OCI-LY7 (cell line): ENCODE results near the gene ZNF799. TPM values are rescaled to one million over a fixed set of nuclear protein-coding genes. Genes with fewer than 3 reads are reported as not detected.
"Not testable (repeated sequence)": the region's sequence is repeated elsewhere in the genome, so short reads cannot be mapped to it uniquely, and the experiment has no call there.

ENCODE experiments used
- BruUV-seq: library from RNA; stranded (reverse); fragments of 400-500 nt; replicated peaks from 2 replicates; lab custom pipeline; 2021; lab: Mats Ljungman, UMichigan
- CTCF ChIA-PET: fragments of 300-600 bp; sonication (Branson Sonifier 250); formaldehyde crosslinking; loops from one replicate; lab custom pipeline; 2022; ENCODE audit warnings: antibody characterized with exemption; ENCODE audit not compliant: unreplicated experiment; lab: Charles Lee
- POLR2A ChIA-PET: fragments of 300-600 bp; sonication (Branson Sonifier 250); formaldehyde crosslinking; loops from one replicate; lab custom pipeline; 2022; ENCODE audit warnings: antibody characterized with exemption; lab: Charles Lee
- DNase-seq: peaks from one replicate; pipeline ENCODE4 v3.0.0-alpha.2; 2015; ENCODE audit warnings: low spot score
- H2AFZ ChIP-seq: fragments of 200-600 bp; sonication (generic), shearing (Covaris generic); 2 replicates; pipeline ENCODE4 v1.6.1; 2014; ENCODE audit warnings: mild to moderate bottlenecking, antibody characterized with exemption, low read length, moderate library complexity
- H3K27ac ChIP-seq: fragments of 200-600 bp; sonication (generic); 2 replicates; pipeline ENCODE4 v1.5.1; 2014; ENCODE audit warnings: mixed run types, low read depth, mild to moderate bottlenecking, moderate library complexity, low read length, inconsistent platforms; ENCODE audit not compliant: poor library complexity, severe bottlenecking
- H3K36me3 ChIP-seq: fragments of 200-600 bp; sonication (generic); 2 replicates; pipeline ENCODE4 v1.6.1; 2014; ENCODE audit warnings: mild to moderate bottlenecking, antibody characterized with exemption, low read length, moderate library complexity, mixed read lengths; ENCODE audit not compliant: insufficient read depth
- H3K4me1 ChIP-seq: fragments of 200-600 bp; sonication (generic); 2 replicates; pipeline ENCODE4 v1.5.1; 2014; ENCODE audit warnings: mild to moderate bottlenecking, low read length; ENCODE audit not compliant: insufficient read depth, poor library complexity, severe bottlenecking
- H3K4me2 ChIP-seq: fragments of 200-600 bp; sonication (generic); 2 replicates; pipeline ENCODE4 v1.6.1; 2014; ENCODE audit warnings: mild to moderate bottlenecking, low read length
- H3K4me3 ChIP-seq: fragments of 200-600 bp; sonication (generic); 2 replicates; pipeline ENCODE4 v1.5.1; 2014; ENCODE audit warnings: mild to moderate bottlenecking, low read depth, low read length; ENCODE audit not compliant: poor library complexity, severe bottlenecking
- H3K79me2 ChIP-seq: fragments of 200-600 bp; sonication (generic); 2 replicates; pipeline ENCODE4 v1.6.1; 2016; ENCODE audit warnings: low read depth, mild to moderate bottlenecking, low read length, moderate library complexity, mixed read lengths; ENCODE audit not compliant: insufficient read depth
- H3K9me2 ChIP-seq: fragments of 200-600 bp; sonication (generic); 2 replicates; pipeline ENCODE4 v1.6.1; 2016; ENCODE audit warnings: mild to moderate bottlenecking, low read length, mixed read lengths; ENCODE audit not compliant: insufficient read depth
- H3K9me3 ChIP-seq: fragments of 200-600 bp; sonication (generic); 2 replicates; pipeline ENCODE4 v1.6.1; 2014; ENCODE audit warnings: mild to moderate bottlenecking, mixed run types, low read length, mixed read lengths
- H4K20me1 ChIP-seq: fragments of 200-600 bp; sonication (generic); 2 replicates; pipeline ENCODE4 v1.6.1; 2014; ENCODE audit warnings: mild to moderate bottlenecking, antibody characterized with exemption, low read length, moderate library complexity, mixed read lengths; ENCODE audit not compliant: insufficient read depth
- EZH2phosphoT487 ChIP-seq: fragments of 200-600 bp; sonication (generic); IDR thresholded peaks from 2 replicates; pipeline ENCODE4 v1.6.1; 2018; ENCODE audit warnings: low read depth, borderline replicate concordance, mild to moderate bottlenecking, mixed run types, antibody characterized with exemption, low read length, moderate library complexity, mixed read lengths
- intact Hi-C: fragments of 100-400 bp; cut with micrococcal nuclease; formaldehyde crosslinking; loops from one replicate; pipeline ENCODE4 v1.10.0; 2022; ENCODE audit not compliant: unreplicated experiment
- total RNA-seq, 2 experiments: library from RNA; depleted of rRNA in 1 of 2; stranded (reverse); fragments of >200 nt in 1 of 2; shearing (Covaris generic) in 1 of 2; gene quantifications; 2 replicates each; pipeline ENCODE4 v1.2.3, GENCODE V29; 2014 to 2022
- TF ChIP-seq, protein P1 (sequence below): fragments of 200-600 bp; sonication (generic); conservative IDR thresholded peaks from 2 replicates; pipeline ENCODE4 v1.5.1; 2014; ENCODE audit warnings: mild to moderate bottlenecking, antibody characterized with exemption, low read length, moderate library complexity, mixed read lengths

ZNF799 gene
- total RNA-seq, 2 experiments from 2014 or later = 6.2 to 8.1 TPM

DNA sequence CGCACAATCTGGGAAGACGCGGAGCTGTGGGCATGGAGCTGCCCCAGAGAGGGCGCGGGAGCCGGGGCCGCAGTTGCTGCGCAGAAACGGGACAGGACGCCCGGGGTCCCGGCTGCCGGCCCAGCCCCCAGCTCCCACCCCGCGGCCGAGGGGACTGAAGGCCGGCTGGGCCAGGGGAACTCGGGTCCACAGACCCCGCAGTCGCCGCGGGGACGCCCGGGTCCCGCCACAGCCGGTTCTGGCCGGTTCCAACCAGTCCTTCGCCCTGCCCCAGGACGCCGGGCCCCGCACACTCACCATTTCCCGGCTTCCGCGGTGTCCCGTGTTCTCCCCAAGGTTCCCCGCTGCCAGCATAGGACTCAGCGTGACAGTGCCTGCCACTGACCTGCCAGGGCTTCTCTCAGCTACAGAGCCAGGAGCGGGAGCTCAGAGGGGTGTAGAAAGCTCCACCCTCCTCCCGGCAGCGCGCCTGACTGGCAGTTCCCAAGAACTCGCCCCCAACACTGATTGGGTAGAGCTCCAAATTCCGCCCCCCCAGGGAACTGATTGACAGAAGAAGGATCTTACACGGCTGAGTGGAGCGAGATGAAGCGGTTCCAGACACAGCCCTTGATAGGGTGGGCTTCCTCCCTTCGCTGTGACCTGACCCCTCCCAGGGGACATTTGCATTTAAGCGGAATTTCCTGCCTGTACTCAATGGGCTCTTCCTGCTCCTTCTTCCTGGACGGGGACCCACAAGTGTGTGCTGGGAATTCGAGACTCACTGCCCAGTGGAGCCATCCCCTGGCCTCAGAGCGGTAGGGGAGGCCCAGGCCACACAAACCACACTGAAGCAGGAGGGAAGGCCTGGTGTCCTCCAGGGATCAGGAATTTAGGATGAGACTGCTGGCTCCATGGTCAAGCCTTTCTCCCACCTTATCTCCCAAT is 35.6 kb downstream of the ZNF799 start, which contains the start of gene ZNF442:
TSS of gene ZNF442 (minus strand) at position 448 of the 927 bp plus-strand sequence. CDS start 2,052 bp downstream, outside the sequence.
- Histone ChIP-seq H3K79me2 (no peaks in the 10 kb centered on the region), H3K4me2 (peak within 1 kb of the TSS; percentile 59), H3K4me1 (peaks cover 10% of the 10 kb centered on the region), H3K9me2 (no peaks in the 10 kb centered on the region), H2AFZ (peak within 1 kb of the TSS; percentile 69; the same call in 1 of the 2 replicates), H3K4me3 (peak within 1 kb of the TSS; percentile 60), H4K20me1 (no peaks in the 10 kb centered on the region), H3K36me3 (no peaks in the 10 kb centered on the region), H3K9me3 (peaks cover 7% of the 10 kb centered on the region; the same call in 1 of the 2 replicates), H3K27ac (no peak within 1 kb of the TSS)
- ChIA-PET POLR2A (interaction anchor here (0.6 kb wide), 2 partner anchors 175 to 203 kb away, joined by 3 to 5 read pairs; partner anchors contain the start of gene ZNF136), CTCF (interaction anchor here (0.6 kb wide), 1 partner anchor 307 kb away, joined by 3 read pairs; no protein-coding TSS in a partner anchor)
- peak; percentile 78 for DNase-seq
- BruUV-seq = no TSS peak
- TF ChIP-seq, protein P1, sequence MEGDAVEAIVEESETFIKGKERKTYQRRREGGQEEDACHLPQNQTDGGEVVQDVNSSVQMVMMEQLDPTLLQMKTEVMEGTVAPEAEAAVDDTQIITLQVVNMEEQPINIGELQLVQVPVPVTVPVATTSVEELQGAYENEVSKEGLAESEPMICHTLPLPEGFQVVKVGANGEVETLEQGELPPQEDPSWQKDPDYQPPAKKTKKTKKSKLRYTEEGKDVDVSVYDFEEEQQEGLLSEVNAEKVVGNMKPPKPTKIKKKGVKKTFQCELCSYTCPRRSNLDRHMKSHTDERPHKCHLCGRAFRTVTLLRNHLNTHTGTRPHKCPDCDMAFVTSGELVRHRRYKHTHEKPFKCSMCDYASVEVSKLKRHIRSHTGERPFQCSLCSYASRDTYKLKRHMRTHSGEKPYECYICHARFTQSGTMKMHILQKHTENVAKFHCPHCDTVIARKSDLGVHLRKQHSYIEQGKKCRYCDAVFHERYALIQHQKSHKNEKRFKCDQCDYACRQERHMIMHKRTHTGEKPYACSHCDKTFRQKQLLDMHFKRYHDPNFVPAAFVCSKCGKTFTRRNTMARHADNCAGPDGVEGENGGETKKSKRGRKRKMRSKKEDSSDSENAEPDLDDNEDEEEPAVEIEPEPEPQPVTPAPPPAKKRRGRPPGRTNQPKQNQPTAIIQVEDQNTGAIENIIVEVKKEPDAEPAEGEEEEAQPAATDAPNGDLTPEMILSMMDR = peak; percentile 37; the same call in 1 of the 2 replicates
- no peak for TF ChIP-seq EZH2phosphoT487
- intact Hi-C loops = no loop called here

DNA sequence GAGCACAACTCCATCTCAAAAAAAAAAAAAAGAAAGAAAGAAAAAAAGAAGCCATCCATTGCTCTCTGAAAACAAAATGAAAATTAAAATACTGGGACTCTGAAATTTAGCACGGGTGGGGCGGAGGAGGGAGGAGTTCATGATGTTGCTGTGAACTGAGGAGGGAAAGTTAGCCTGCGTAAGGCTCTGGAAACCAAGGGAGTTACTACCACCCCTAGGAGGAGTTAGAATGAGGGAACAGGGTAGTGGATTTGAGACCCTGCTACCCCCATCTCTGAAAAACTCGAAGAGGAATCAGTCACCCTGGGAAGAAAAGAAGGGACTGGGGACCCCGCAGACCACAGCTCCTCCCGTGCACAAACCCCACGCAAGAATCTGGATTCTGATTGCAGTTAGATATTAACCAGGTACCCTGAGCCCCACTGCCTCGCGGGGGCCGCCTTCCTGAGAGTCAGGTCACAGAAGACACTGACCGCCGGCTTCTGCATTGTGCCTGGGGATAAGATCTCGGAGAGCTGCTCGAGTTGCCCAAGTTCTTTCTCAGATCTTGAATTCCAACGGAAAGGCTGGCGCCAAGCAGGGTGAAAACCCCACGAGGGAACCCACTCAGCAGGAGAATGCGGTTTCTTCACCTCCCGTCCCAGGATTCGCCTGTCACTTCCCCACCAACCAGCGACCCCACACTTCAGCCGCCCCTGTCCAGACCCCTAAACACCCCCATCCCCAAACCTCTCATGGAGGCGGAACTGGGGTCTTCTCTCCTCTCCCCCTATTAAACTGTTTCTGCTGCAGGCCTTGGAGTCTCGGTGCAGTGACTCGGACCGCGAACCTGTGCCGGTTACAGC is 36.5 kb downstream of the ZNF799 start:
- no peak overlapping the region for H3K27ac ChIP-seq
- no peak overlapping the region; the same call in 1 of the 2 replicates for H2AFZ ChIP-seq
- intact Hi-C loops = no loop called here
- no TSS peak for BruUV-seq
- H3K79me2 ChIP-seq = no peaks in the 10 kb centered on the region
- ChIA-PET POLR2A (no interaction called here), CTCF (interaction anchor here (0.6 kb wide), 1 partner anchor 306 kb away, joined by 3 read pairs; no protein-coding TSS in a partner anchor)
- H3K9me2 ChIP-seq = no peaks in the 10 kb centered on the region
- H3K4me1 ChIP-seq = peaks cover 10% of the 10 kb centered on the region
- H3K4me3 ChIP-seq = peak overlapping the region; percentile 60
- no peak for TF ChIP-seq EZH2phosphoT487
- TF ChIP-seq, protein P1 = no peak
- no peaks in the 10 kb centered on the region for H4K20me1 ChIP-seq
- H3K4me2 ChIP-seq = peak overlapping the region; percentile 59; the same call in 1 of the 2 replicates
- DNase-seq = no peak
- H3K36me3 ChIP-seq = no peaks in the 10 kb centered on the region
- peaks cover 7% of the 10 kb centered on the region; the same call in 1 of the 2 replicates for H3K9me3 ChIP-seq

DNA sequence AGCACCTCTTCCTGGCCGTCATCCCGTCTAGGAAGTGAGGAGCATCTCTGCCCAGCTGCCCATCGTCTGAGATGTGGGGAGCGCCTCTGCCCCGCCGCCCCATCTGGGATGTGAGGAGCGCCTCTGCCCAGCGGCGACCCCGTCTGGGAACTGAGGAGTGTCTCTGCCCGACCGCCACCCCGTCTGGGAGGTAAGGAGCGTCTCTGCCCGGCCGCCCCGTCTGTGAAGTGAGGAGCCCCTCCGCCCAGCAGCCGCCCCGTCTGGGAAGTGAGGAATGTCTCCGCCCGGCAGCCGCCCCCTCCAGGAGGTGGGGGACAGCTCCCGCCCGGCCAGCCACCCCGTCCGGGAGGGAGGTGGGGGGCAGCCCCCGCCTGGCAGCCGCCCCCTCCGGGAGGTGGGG is 38.8 kb downstream of the ZNF799 start:
- H2AFZ ChIP-seq, H4K20me1 ChIP-seq, H3K79me2 ChIP-seq, H3K4me2 ChIP-seq, H3K36me3 ChIP-seq, BruUV-seq, POLR2A ChIA-PET, H3K4me1 ChIP-seq, H3K4me3 ChIP-seq, intact Hi-C loops, H3K9me3 ChIP-seq, CTCF ChIA-PET, H3K9me2 ChIP-seq, DNase-seq, H3K27ac ChIP-seq: not testable (repeated sequence)
